Stimulated activated CD8-positive, alpha-beta memory T cell treated with anti-CD3 and anti-CD28 coated beads, Interleukin-2, amount 100 ng/mL, for 48 hours (primary cell): ENCODE data around the gene ANKRD22.

ENCODE experiments used
- DNase-seq, 2 donors: peaks; one replicate each; pipeline ENCODE4 v3.0.0-alpha.2; 2020; ENCODE audit warnings: low read depth in 2 of 2

ANKRD22 gene

DNA sequence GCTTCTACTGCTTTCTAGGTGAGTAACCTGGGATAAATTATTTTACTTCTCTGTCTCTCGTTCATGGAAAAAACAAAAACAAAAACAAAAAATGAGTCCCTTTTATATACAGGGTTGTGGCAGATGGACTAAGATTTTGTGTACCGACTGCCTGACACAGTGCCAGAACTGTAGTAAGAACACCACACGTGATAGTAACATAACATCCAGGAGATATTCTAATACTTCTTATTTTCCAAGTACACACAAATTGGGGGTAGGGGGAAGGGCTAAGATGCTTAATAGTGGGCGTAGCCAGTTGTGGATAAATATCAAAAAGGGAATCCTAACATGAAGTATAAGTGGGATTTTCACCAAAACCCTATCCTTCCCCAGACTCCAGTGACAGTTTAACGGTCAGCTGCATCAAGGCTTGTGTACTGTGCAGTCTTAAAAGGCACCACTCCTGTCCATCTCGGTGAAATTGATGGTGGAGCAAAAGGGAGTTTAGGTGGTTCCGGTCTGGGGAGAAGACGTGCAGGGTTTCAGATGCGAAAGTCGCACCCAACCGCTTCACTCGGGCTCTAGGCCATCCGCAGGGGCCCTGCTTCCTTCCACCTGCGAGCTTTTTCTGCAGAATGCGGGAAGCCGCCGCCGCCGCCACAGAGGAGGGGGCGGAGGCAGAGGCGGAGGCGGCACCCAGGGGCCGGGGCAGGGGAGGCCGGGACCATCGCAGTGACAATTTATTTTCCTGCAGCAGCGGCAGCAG is 28.1 kb upstream of the ANKRD22 start, which contains the start of gene STAMBPL1:
Gene STAMBPL1 (plus strand): TSS at position 712 of the 748 bp plus-strand sequence. CDS start 21,464 bp downstream, outside the sequence.
- DNase-seq, result peak; percentile 67 to 69

GRCh38 chr10:88877298-88877697 is 25.7 kb upstream of the ANKRD22 start:
- DNase-seq, result no peak

GRCh38 chr10:88875081-88875480 is 23.4 kb upstream of the ANKRD22 start:
- DNase-seq, result no peak

DNA sequence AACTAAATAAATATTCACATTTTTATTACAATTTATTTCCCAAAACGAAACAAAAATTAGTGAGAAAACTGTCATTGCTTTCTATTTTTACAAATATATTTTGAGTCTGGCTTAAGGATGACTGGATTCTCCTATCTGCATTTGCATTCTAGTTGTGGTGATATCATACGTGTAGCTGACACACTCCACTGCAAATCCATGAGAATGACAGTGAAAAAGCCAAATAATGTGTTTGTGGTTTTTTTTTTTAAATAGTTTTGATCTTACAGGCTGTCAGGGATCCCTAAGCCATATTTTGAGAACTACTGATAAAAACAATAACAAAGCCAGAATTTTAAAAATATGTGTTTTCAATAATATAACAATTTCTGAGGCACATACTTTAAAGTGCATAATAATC is 22.6 kb upstream of the ANKRD22 start:
- DNase-seq, result no peak

- DNase-seq, result no peak
Measured at GRCh38 chr10:88873757-88874156, 22.1 kb upstream of the ANKRD22 start.

DNA sequence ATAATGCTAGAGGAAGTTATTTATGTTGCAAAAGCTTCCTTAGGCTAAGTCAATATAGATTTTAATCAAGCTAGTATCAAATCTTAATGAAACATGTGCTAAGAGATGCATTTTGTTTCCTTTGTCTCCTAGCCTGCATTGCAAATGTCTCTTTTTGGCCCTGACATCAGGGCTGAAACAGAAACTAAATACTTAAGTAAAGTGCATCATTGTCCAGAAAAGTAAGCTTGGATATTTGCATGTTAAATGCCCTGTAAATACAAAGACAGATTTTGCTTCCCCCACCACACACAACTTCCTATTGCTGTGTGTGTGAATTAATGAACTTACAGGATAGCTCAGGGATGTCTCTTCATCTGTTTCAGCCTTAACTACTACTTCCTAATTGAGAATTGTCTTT is 18.4 kb upstream of the ANKRD22 start:
- DNase-seq, result no peak

DNA sequence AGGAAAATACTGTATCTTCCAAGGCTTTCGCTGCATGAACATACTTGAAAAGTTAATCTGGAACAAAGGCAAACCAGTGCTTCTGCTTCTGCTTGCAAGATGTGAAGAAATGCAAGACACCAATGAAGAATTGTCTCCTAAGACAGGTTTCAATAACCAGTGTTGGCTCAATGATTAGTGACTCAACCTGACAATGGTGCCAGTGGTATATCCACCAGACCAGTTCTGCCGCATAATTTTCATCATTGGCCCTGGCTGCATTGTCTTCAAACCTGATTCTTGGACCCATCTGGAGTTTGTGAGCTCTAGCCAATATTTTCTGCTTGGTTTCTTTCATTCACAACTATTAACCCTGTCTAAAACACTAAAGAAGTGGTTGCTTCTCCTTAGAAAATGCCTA is 14.8 kb upstream of the ANKRD22 start:
- no peak for DNase-seq

DNA sequence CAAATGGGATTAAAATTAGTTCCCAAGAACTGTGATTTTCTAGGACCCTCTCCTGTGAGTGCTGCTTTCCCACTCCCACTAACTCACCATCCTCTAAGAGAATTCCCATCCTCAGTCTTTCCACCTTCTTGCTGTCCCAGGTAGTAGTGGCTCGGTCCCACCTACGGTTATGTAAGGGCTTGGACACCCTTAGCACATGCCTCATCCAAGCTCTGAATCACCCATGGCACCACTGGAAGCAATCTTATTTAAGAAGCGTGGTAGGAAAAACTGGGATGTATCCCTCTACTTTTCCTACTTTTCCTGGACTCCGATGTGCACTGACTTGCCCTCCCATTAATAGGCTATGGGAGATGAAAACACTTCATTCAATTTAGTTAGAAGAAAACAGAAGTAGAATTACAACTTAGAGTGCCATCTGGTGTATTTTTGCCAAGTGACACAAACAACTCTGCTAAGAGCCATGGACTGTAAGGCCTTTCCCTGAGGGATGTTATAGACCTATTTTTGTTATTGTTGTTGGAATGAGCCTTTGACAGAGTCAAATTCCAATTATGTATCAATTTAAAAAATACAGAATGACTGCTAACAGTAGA is 13.7 kb upstream of the ANKRD22 start:
- no peak for DNase-seq

- DNase-seq, result no peak
Measured at GRCh38 chr10:88861036-88861435, 9.4 kb upstream of the ANKRD22 start.

- DNase-seq, result no peak
Measured at GRCh38 chr10:88858491-88858890, 6.8 kb upstream of the ANKRD22 start.

GRCh38 chr10:88857831-88858230 is 6.2 kb upstream of the ANKRD22 start:
- DNase-seq, result no peak

- DNase-seq, result no peak
Measured at GRCh38 chr10:88854684-88855083, 3.0 kb upstream of the ANKRD22 start.

DNA sequence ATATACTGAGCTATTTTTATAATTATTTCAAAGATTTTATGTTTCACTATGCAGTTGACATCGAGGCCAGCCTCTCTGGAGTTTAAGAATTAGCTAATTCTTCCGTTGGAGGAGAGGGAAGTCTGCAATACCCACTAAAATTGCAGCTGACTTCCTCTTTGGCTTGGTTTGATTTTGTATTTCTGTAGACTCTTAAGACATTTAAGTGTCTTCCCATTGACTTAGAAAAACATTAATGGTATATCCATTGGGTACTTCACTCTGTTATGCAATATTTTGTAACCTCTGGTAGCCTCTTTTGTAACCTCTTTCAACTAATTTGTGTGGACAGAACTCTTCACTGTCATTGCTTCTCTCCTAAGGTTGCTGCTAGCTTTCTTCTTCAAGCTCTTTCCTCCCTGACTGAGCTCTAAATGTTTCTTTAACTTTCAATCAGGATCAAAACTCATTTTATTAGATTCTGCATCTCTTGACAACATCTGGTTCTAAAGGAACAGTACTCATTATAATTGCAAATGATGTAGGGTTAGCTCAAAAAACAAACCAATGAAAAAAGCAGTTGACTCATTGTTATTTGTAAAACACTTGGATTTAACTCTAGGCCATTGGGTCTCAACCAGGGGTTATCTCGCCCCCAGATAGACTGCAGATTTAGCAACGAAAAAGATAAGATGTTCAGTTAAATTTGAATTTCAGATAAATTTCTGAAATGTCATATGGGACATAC is 1.7 kb upstream of the ANKRD22 start:
- no peak for DNase-seq

DNA sequence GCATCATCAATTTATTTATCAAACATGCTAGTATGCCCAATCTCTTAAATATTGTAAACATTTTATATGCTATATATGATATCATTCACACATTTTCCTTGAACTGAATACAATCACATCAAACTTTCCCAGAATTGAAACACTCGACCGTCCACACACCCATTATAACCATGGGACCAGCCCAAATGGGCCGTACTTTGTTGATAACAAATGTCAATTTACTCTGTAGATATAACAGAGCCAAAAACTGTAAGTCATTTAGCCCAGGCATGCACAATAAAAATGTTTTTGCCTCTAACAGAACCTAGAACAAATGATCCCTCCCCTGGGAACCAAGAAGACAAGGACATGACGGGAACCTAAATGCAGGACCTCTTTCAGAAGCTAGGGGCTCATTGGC is 683 bp upstream of the ANKRD22 start:
- no peak for DNase-seq

DNA sequence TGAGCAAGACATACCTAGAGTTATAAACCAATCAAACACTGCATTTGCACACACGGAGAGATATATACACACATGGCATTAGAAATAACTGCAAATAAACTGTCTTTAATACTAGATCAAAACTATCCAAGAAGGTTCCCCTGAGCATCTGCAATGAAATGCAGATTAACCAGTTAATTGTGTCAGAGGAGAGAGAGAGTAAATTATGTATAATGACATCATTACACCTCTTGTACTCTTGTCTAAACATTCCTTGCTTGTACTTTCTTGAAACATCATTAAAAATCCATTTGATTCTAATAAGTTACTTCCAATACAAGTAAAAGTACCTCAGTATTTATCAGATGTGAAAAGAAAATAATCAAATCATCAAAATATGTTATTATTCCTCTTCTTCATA is 932 bp downstream of the ANKRD22 start:
- no peak for DNase-seq

DNA sequence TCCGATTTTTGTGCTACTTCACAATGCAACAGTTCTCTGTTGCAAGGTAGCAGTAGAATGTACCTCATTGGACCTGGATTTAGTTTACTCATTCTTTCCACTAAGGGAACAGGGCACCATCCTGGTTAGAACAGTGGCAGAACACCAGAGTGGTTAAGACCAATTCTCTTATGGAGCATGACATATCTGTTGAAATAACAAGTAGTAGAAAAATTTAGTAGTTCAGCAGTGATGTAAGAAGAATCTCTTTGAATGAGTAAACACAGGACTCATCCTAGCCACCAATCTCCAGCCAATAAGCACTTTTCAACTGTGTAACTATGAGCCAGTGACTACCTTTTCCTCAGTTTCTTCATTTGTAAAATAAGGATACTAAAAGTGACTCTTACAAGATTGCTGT is 2.4 kb downstream of the ANKRD22 start:
- DNase-seq, result no peak

- DNase-seq, result no peak
Measured at GRCh38 chr10:88848499-88848898, 3.1 kb downstream of the ANKRD22 start.

DNA sequence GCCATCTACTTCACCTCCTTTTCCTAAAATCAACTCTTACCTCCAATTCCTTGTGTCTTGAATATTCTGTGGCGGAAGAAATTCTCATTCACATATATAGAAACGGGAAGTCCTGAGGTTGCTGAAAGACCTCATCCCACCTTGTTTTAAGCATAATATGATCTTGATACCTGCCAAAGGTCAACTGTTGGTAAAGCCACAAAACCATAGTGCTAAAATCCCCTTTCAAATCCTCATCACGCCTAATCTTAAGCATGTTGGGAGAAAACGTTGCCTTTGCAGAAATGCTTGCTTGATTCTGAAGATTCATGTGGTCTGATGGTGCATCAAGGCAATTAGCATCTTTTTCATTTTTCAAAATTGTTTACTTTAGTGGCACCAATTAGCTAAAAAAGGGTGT is 8.5 kb downstream of the ANKRD22 start:
- no peak for DNase-seq

GRCh38 chr10:88841316-88842111 is 10.1 kb downstream of the ANKRD22 start:
- DNase-seq, result no peak

- DNase-seq, result no peak
Measured at GRCh38 chr10:88840881-88841280, 10.8 kb downstream of the ANKRD22 start.

DNA sequence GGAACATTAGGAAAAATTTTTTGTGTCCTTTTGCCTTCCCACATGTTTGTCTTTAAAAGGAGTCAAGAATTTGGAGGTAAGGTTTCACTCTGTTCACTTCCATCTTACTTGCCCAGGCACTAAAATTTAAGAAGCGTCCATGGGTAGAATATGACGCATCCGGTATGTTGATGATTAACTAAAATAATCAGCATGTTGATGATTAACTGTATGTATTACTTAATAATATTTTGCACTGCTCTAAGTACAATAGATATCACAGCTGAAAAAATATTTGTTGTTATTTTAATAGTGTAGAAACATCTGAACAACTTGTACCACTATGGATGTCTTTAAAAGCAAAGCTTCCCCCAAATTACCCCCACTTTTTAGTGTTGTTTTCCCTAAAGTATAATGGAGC is 11.5 kb downstream of the ANKRD22 start:
- no peak for DNase-seq

- DNase-seq, result no peak
Measured at GRCh38 chr10:88838766-88839350, 12.8 kb downstream of the ANKRD22 start.
